Measurements from ENCODE around the gene CPAMD8. TPM values are rescaled to one million over a fixed set of nuclear protein-coding genes. Genes with fewer than 3 reads are reported as not detected.

CPAMD8 gene
- total and polyA plus RNA-seq, 9 of the 15 experiments (the other 6 are each of a cell fraction or from before 2014, with no cell fraction given): 0.20 to 2.1 (median 1.3) TPM

- TF ChIP-seq ZNF740 (CRISPR knock-in tag; IDR thresholded peaks at IDR 0.05) (no peak), ZNF740 (tag; IDR thresholded peaks at IDR 0.05) (0 out of 4 replicates have a peak, but pooled peaks of 1 of the 2 experiments have one; percentile 8), THRB (CRISPR knock-in tag; conservative IDR thresholded peaks at IDR 0.05) (peak; percentile 32; the same call in 1 of the 2 replicates), CLOCK (CRISPR knock-in tag; IDR thresholded peaks at IDR 0.05; ENCODE audit: borderline replicate concordance) (peak; percentile 66; the same call in 1 of the 2 replicates), CEBPB (tag; IDR thresholded peaks at IDR 0.05) (peak; percentile 82), MTA1 (IDR thresholded peaks at IDR 0.05; ENCODE audit: borderline replicate concordance) (0 out of 2 replicates have a peak, but pooled peaks have one; percentile 0), SMARCE1 (IDR thresholded peaks at IDR 0.05) (no peak; the same call in 1 of the 2 replicates), IRF9 (tag; IDR thresholded peaks at IDR 0.05) (no peak), REST (IDR thresholded peaks at IDR 0.05; ENCODE audit: borderline replicate concordance) (no peak), REST (CRISPR knock-in tag; IDR thresholded peaks at IDR 0.05; ENCODE audit: low read depth) (no peak), CHD4 (IDR thresholded peaks at IDR 0.05; ENCODE audit: insufficient read depth, insufficient replicate concordance, low read depth, low read length, poor library complexity, severe bottlenecking) (no peak)
Observed at GRCh38 chr19:16890461-16891184, 136.0 kb downstream of the CPAMD8 start (continued).
